Neural progenitor cell (in vitro differentiated cells): Measurements from ENCODE around the gene CLCF1. TPM values are rescaled to one million over a fixed set of nuclear protein-coding genes. Genes with fewer than 3 reads are reported as not detected.
A peak's percentile ranks its signal among the peaks of the same experiment; 100 is the strongest.

Experiments
- DNase-seq: peaks from one replicate; pipeline ENCODE4 v3.0.0-alpha.2; 2016; ENCODE audit warnings: low spot score
- H2AFZ ChIP-seq: fragments of 200-600 bp; sonication (generic); replicated peaks from 2 replicates; pipeline ENCODE4 v1.6.1; 2016; ENCODE audit warnings: antibody characterized with exemption
- H3F3A ChIP-seq: fragments of 200-600 bp; sonication (generic); 2 replicates; pipeline ENCODE4 v1.6.1; 2016; ENCODE audit warnings: antibody characterized with exemption, low read depth
- H3K27ac ChIP-seq: fragments of 200-600 bp; sonication (generic); 2 replicates; pipeline ENCODE4 v1.5.1; 2016; ENCODE audit warnings: mild to moderate bottlenecking
- H3K27me3 ChIP-seq: fragments of 200-600 bp; sonication (generic); 2 replicates; pipeline ENCODE4 v1.6.1; 2016; ENCODE audit warnings: mild to moderate bottlenecking, moderate library complexity
- H3K36me3 ChIP-seq: fragments of 200-600 bp; sonication (generic); 2 replicates; pipeline ENCODE4 v1.5.1; 2016
- H3K4me1 ChIP-seq: fragments of 200-600 bp; sonication (generic); 2 replicates; pipeline ENCODE4 v1.6.1; 2016; ENCODE audit warnings: mixed run types
- H3K4me2 ChIP-seq: fragments of 200-600 bp; sonication (generic); 2 replicates; pipeline ENCODE4 v1.6.1; 2016
- H3K4me3 ChIP-seq: fragments of 200-600 bp; sonication (generic); 2 replicates; pipeline ENCODE4 v1.5.1; 2016
- H3K79me2 ChIP-seq: fragments of 200-600 bp; sonication (generic); 2 replicates; pipeline ENCODE4 v1.6.1; 2016; ENCODE audit warnings: low read depth
- H3K9ac ChIP-seq: fragments of 200-600 bp; sonication (generic); 2 replicates; pipeline ENCODE4 v1.6.1; 2016
- H3K9me3 ChIP-seq: fragments of 200-600 bp; sonication (generic); 2 replicates; pipeline ENCODE4 v1.5.1; 2016; ENCODE audit warnings: low read depth
- H4K20me1 ChIP-seq: fragments of 200-600 bp; sonication (generic); 2 replicates; pipeline ENCODE4 v1.6.1; 2016; ENCODE audit warnings: low read depth
- H3K27ac Mint-ChIP-seq: 3 replicates; pipeline ENCODE4 v1.8.0; 2021; ENCODE audit warnings: mixed read lengths
- H3K27me3 Mint-ChIP-seq: 2 replicates; pipeline ENCODE4 v1.8.0; 2022; ENCODE audit warnings: low read depth, mild to moderate bottlenecking, inconsistent platforms, moderate library complexity, mixed read lengths; ENCODE audit not compliant: insufficient read depth
- H3K36me3 Mint-ChIP-seq: 3 replicates; pipeline ENCODE4 v1.8.0; 2021; ENCODE audit warnings: mixed read lengths
- H3K4me1 Mint-ChIP-seq: 3 replicates; pipeline ENCODE4 v1.8.0; 2021; ENCODE audit warnings: mixed read lengths
- H3K4me3 Mint-ChIP-seq: 3 replicates; pipeline ENCODE4 v1.8.0; 2021; ENCODE audit warnings: mild to moderate bottlenecking, moderate library complexity, mixed read lengths
- H3K9me3 Mint-ChIP-seq: 3 replicates; pipeline ENCODE4 v1.8.0; 2020; ENCODE audit warnings: mixed read lengths
- EZH2 ChIP-seq: fragments of 200-600 bp; sonication (generic); IDR thresholded peaks from 2 replicates; pipeline ENCODE4 v1.6.1; 2017; ENCODE audit warnings: antibody characterized with exemption, mild to moderate bottlenecking, moderate library complexity
- EZH2phosphoT487 ChIP-seq: fragments of 200-600 bp; sonication (generic); IDR thresholded peaks from 2 replicates; pipeline ENCODE4 v1.6.1; 2017; ENCODE audit warnings: antibody characterized with exemption
- total RNA-seq: library from RNA; depleted of rRNA; stranded (reverse); fragments of >200 nt; gene quantifications from 2 replicates; pipeline ENCODE4 v1.2.3, GENCODE V29; 2015; ENCODE audit warnings: low replicate concordance
- TF ChIP-seq, protein P1 (sequence below): fragments of 200-600 bp; sonication (generic); IDR thresholded peaks from 2 replicates; pipeline ENCODE4 v1.5.1; 2017; ENCODE audit warnings: antibody characterized with exemption, mild to moderate bottlenecking

Gene CLCF1
- total RNA-seq, 1 donor from 2014 or later = 2.0 TPM

DNA sequence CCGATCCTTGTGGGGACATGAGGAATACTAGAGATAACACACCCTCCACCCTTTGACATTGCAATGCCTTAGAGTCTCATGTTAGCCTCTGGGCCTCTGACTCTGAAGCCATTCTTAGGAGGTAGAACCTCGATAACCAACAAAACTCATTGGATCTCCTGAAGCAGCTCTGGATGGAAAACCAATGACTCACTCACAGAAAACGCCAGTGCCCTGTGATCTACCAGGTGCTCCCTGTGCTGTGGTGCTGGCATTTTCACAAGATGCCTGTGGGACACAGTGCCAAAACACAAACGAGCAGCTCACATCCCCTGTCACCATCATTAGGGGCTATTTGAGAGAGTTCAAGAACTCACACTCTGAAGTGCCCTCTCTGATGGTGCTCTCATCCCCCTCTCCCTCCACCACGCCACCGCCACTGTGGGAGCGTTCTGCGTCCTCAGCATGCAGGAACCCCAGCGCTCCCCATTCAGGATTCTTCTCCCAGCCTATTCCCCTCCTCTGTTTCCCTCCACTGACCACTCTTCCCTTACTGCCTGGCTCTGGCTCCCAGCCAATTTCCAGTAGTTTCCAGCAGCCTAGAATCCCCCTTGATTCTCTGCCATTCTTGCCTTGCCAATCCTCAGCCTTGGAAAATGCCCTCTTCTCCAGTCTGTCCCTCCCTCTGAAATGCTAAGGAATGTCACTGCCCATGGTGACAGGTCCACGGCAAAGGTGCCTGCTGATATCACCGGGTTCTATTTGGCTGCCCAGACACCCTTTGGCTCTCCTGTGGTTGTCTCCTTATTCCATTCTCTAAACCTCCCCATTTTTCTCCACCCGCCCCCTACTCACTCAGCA is 15.3 kb downstream of the CLCF1 start:
- Mint-ChIP-seq H3K27me3 (peaks cover 6% of the 10 kb centered on the region), H3K9me3 (peaks cover 2% of the 10 kb centered on the region), H3K4me1 (peaks cover 32% of the 10 kb centered on the region), H3K4me3 (peak overlapping the region; percentile 3), H3K36me3 (peaks cover 2% of the 10 kb centered on the region), H3K27ac (peak overlapping the region; percentile 18)
- H3K9ac ChIP-seq = no peak overlapping the region
- H2AFZ ChIP-seq = no peak overlapping the region
- no peaks in the 10 kb centered on the region for H3K27me3 ChIP-seq
- no peaks in the 10 kb centered on the region for H4K20me1 ChIP-seq
- H3F3A ChIP-seq = peaks cover 19% of the 10 kb centered on the region
- H3K79me2 ChIP-seq = no peaks in the 10 kb centered on the region
- H3K4me3 ChIP-seq = no peak overlapping the region
- no peak for DNase-seq
- no peak overlapping the region for H3K27ac ChIP-seq
- no peaks in the 10 kb centered on the region for H3K9me3 ChIP-seq
- peaks cover 32% of the 10 kb centered on the region for H3K4me1 ChIP-seq
- no peaks in the 10 kb centered on the region for H3K36me3 ChIP-seq
- TF ChIP-seq EZH2phosphoT487 = no peak
- TF ChIP-seq, protein P1, sequence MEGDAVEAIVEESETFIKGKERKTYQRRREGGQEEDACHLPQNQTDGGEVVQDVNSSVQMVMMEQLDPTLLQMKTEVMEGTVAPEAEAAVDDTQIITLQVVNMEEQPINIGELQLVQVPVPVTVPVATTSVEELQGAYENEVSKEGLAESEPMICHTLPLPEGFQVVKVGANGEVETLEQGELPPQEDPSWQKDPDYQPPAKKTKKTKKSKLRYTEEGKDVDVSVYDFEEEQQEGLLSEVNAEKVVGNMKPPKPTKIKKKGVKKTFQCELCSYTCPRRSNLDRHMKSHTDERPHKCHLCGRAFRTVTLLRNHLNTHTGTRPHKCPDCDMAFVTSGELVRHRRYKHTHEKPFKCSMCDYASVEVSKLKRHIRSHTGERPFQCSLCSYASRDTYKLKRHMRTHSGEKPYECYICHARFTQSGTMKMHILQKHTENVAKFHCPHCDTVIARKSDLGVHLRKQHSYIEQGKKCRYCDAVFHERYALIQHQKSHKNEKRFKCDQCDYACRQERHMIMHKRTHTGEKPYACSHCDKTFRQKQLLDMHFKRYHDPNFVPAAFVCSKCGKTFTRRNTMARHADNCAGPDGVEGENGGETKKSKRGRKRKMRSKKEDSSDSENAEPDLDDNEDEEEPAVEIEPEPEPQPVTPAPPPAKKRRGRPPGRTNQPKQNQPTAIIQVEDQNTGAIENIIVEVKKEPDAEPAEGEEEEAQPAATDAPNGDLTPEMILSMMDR = no peak
- no peak for TF ChIP-seq EZH2
- H3K4me2 ChIP-seq = no peak overlapping the region

DNA sequence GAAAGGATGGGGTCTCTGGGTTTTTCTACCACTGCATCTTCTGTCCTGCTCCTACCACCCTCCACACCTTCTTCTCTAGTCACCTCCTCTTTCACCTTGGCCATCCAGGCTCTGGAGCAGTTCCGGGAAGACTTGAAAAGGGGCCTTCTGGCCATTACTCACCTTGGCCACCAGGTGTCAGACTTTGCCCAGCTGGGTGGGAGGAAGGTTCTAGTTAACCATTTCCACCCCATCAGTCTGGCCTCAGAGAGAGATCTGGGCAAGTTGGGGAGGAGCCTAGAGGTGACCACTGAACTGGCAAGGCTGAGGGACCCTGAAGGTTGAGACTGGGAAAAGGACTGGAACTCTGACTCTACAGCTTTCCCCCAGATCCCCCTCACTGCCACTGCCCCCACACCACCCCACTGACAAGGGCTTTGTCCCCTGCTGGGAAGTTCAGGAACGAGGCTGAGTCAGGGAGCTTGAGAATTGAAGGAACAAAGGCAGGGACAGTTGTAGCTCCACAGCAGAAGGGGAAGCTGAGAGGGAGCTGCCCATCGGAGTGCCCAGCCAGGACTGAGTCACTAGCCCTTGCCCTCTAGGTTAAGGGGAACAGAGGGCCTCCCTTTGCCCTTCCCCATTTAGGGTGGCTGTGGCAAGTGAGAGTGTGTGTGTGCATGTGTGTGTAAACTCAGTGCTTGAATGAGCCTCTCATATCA is 16.4 kb downstream of the CLCF1 start:
- H4K20me1 ChIP-seq = no peaks in the 10 kb centered on the region
- TF ChIP-seq, protein P1 = peak; percentile 96
- TF ChIP-seq EZH2 (no peak), EZH2phosphoT487 (no peak)
- no peaks in the 10 kb centered on the region for H3K9me3 ChIP-seq
- Mint-ChIP-seq H3K27me3 (peaks cover 6% of the 10 kb centered on the region), H3K4me3 (no peak overlapping the region), H3K27ac (peak overlapping the region; percentile 26), H3K4me1 (peaks cover 34% of the 10 kb centered on the region), H3K9me3 (peaks cover 2% of the 10 kb centered on the region), H3K36me3 (peaks cover 2% of the 10 kb centered on the region)
- no peak overlapping the region for H3K27ac ChIP-seq
- peaks cover 38% of the 10 kb centered on the region for H3K4me1 ChIP-seq
- DNase-seq = peak; percentile 90
- H3K4me3 ChIP-seq = no peak overlapping the region
- no peak overlapping the region for H2AFZ ChIP-seq
- peaks cover 21% of the 10 kb centered on the region for H3F3A ChIP-seq
- H3K4me2 ChIP-seq = peak overlapping the region; percentile 60
- no peaks in the 10 kb centered on the region for H3K27me3 ChIP-seq
- no peaks in the 10 kb centered on the region for H3K79me2 ChIP-seq
- no peak overlapping the region for H3K9ac ChIP-seq
- no peaks in the 10 kb centered on the region for H3K36me3 ChIP-seq

DNA sequence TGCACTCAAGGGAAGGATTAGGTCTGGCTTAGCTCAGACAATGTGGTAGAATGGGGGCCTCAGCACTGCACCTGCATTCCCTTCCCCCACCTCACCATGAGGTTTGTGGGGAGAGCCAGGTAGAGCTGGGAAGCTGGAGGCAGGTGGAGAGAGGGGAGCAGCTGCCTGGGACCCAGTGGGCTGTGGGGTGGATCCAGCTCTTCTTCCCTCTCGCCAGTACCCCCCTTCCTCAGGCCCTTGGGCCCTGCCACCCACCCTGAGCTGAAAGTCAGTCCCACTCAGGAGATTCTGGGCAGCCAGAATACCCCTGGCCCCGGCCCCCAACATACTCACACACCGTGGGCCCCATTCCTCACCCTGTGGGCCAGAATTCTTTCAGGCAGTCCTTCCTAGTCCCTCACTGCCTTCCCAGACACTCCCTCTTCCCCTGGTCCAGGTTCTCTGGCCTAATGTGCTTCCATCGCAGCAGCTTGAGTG is 17.0 kb downstream of the CLCF1 start:
- Histone ChIP-seq H2AFZ (no peak overlapping the region), H4K20me1 (no peaks in the 10 kb centered on the region), H3K79me2 (no peaks in the 10 kb centered on the region), H3F3A (peaks cover 23% of the 10 kb centered on the region), H3K4me3 (no peak overlapping the region), H3K9ac (no peak overlapping the region), H3K4me1 (peaks cover 38% of the 10 kb centered on the region), H3K27me3 (no peaks in the 10 kb centered on the region), H3K27ac (no peak overlapping the region), H3K4me2 (peak overlapping the region; percentile 60), H3K36me3 (no peaks in the 10 kb centered on the region), H3K9me3 (no peaks in the 10 kb centered on the region)
- Mint-ChIP-seq H3K27ac (peak overlapping the region; percentile 26), H3K4me1 (peaks cover 35% of the 10 kb centered on the region), H3K27me3 (peaks cover 6% of the 10 kb centered on the region), H3K4me3 (no peak overlapping the region), H3K36me3 (peaks cover 2% of the 10 kb centered on the region), H3K9me3 (peaks cover 2% of the 10 kb centered on the region)
- no peak for DNase-seq
- no peak for TF ChIP-seq EZH2
- no peak for TF ChIP-seq EZH2phosphoT487
- TF ChIP-seq, protein P1 = no peak
